ENCODE measurements around the gene NRP1.

The NRP1 gene

DNA sequence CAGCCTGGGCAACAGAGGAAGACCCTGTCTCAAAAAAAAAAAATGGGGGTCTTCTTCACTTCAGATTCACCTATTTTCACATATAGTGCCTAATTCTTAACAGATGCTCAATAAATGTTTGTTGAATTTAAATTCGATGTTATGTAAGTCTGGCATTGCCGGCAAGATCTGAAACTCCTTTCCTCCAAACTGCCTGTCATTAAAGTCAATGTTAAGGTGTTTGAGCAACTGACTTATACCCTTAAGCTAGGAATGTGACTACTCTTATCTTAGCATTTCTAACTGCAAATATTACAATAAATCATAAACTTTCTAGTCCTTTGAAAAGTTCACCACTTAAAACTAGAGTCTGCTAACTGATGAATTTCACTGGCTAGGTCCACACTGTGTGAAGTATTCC is 95.2 kb downstream of the NRP1 start:
- DNase-seq (ENCODE audit: low read depth) = no peak
- no peak overlapping the region for H3K4me3 ChIP-seq (ENCODE audit: low read length)
- TF ChIP-seq, protein P1, sequence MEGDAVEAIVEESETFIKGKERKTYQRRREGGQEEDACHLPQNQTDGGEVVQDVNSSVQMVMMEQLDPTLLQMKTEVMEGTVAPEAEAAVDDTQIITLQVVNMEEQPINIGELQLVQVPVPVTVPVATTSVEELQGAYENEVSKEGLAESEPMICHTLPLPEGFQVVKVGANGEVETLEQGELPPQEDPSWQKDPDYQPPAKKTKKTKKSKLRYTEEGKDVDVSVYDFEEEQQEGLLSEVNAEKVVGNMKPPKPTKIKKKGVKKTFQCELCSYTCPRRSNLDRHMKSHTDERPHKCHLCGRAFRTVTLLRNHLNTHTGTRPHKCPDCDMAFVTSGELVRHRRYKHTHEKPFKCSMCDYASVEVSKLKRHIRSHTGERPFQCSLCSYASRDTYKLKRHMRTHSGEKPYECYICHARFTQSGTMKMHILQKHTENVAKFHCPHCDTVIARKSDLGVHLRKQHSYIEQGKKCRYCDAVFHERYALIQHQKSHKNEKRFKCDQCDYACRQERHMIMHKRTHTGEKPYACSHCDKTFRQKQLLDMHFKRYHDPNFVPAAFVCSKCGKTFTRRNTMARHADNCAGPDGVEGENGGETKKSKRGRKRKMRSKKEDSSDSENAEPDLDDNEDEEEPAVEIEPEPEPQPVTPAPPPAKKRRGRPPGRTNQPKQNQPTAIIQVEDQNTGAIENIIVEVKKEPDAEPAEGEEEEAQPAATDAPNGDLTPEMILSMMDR (IDR thresholded peaks at IDR 0.05; ENCODE audit: insufficient read depth, low read depth, low read length, missing control alignments) = no peak

DNA sequence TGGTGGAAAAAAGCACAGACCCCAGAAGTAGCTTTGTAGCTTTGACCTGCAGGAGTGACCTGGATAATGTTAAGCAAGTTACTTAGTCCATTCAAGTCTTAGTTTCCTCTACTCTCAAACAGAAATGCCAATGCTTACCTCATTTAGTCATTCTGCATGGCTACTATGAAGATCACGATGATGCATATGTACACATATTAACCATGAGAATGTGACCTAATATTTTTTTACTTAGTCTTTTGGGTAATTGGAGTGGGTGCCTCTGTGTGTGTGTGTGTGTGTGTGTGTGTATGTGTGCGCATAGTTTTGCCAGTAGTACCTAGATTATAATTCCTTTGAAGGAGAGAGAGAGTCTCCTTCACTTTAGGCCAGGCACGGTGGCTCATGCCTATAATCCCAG is 95.8 kb downstream of the NRP1 start:
- no peak overlapping the region for H3K4me3 ChIP-seq (ENCODE audit: low read length)
- DNase-seq (ENCODE audit: low read depth) = peak; percentile 79
- TF ChIP-seq, protein P1 (IDR thresholded peaks at IDR 0.05; ENCODE audit: insufficient read depth, low read depth, low read length, missing control alignments) = no peak

DNA sequence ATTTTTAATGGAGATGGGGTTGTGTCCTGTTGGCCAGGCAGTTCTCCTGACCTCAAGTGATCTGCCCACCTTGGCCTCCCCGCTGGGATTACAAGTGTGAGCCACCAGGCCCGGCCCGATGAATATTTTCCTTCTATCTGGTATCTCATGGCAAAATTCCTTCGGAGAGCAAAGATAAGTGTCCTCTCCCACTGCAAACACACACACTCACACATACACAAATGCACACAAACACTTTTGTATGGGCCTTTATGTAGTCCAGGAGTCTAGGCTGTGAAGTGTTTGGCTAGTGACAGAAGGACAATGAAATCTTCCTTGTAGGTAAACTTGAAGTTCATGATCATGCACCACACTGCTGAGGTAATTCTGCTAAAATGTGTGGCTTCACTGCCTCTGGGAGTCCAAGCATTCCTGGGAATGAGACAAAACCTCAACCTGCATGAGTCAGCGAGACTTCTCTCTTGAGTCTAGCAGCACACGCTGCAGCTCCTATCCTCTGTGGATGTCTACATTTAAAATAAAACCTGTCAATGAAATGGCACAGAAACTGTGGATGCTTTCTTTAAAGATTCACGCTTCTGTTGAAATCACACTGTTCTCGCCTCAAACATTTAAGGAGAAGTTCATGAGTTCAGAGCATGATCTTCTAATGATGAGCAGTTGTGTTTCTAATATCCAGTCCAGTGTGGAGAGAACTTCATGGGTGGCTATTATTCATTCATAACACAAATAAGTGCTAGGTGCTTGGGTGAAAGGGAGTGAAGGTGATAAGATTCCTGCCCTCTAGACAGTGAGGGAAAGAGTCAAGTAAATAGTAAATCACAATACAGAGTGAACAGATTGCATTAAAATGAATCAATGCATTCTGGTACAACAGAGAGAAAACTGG is 96.5 kb downstream of the NRP1 start:
- TF ChIP-seq, protein P1 (IDR thresholded peaks at IDR 0.05; ENCODE audit: insufficient read depth, low read depth, low read length, missing control alignments) = no peak
- no peak overlapping the region for H3K4me3 ChIP-seq (ENCODE audit: low read length)
- DNase-seq (ENCODE audit: low read depth) = peak; percentile 97

DNA sequence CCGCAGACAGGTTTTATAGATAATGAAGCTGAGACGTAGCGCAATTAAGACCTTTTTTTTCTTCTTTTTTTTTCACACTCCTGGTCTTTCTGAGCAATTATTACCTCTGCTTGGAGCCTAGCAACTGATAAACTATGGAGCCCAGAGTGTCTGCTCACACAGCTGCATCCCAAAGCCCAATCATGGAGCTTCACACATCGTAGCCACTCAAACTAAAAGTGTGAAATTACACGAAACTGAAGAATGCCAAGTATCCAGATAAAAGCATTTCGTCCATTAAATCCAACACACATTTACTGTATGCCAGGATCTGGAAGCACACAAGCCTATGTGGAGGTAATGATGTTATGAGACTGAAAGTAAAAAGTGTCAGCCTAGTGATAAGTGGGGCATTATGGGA is 97.6 kb downstream of the NRP1 start:
- DNase-seq (ENCODE audit: low read depth) = no peak
- TF ChIP-seq, protein P1 (IDR thresholded peaks at IDR 0.05; ENCODE audit: insufficient read depth, low read depth, low read length, missing control alignments) = no peak

DNA sequence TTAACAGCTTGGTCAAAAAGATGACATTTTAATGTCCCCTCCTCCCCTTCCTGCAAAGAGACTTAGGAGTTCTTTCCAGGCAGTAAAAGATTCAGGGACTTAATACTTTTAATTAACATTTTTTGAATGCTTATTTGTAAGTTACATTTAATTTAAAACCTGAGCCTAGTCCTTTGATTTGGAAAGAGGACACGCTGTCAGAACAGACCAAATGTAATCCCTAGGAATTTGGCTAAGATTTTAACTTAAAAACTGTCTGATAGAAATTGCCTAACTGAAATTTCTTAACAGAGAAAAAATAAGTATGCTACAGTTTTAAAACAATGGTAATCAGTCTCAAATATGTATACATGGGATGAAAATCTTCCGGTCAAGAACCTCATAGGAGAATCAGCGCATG is 98.5 kb downstream of the NRP1 start:
- DNase-seq (ENCODE audit: low read depth) = no peak
- no peak overlapping the region for H3K4me3 ChIP-seq (ENCODE audit: low read length)
- TF ChIP-seq, protein P1 (IDR thresholded peaks at IDR 0.05; ENCODE audit: insufficient read depth, low read depth, low read length, missing control alignments) = no peak

More for the DNA sequence above, 97.6 kb downstream of the NRP1 start:
- no peak overlapping the region for H3K4me3 ChIP-seq (ENCODE audit: low read length)

DNA sequence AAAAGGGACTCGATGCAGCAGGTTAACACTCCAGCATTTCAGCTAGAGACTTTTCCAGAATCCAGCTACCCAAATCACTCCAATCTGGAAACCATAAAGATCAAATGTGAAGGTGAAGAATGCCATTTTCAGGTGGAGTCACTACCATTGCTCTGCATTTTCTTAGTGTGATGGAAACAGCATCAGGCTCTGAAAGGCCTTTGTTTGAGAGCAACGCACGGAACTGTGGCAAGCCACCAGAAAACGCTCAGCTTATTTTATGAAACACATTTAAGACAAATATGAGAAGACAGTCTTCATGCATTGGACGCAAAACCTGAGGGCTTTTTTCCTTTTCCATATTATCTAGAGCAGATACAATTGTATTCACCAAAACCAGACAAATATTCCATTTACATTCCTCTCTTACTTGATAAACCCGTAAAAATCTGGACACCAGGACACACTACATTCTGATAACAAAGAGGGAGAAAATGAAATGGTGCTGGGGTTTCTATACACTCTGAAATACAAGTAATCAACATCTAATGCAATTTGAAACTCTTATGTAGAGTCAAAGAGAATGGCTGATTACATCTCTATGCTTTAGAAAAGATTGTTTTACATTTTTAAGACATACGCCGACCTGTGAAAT is 99.1 kb downstream of the NRP1 start:
- H3K4me3 ChIP-seq (ENCODE audit: low read length) = no peak overlapping the region
- TF ChIP-seq, protein P1 (IDR thresholded peaks at IDR 0.05; ENCODE audit: insufficient read depth, low read depth, low read length, missing control alignments) = no peak
- no peak for DNase-seq (ENCODE audit: low read depth)
